ENCODE data around the gene NHEJ1.

- TF ChIP-seq GATA3 (IDR thresholded peaks at IDR 0.05; ENCODE audit: low read depth, low read length), result no peak
- no peak for TF ChIP-seq GATA2 (IDR thresholded peaks at IDR 0.05; ENCODE audit: low read depth, low read length)
These were observed 34.7 kb downstream of the NHEJ1 start for GRCh38 chr2:219125886-219126270.

Measured in SH-SY5Y (cell line).